Measurements from ENCODE around the gene LRRC4B. TPM values are rescaled to one million over a fixed set of nuclear protein-coding genes. Genes with fewer than 3 reads are reported as not detected.

The LRRC4B gene
- total and polyA plus RNA-seq, 2 experiments from 2014 or later = 5.8 to 56.4 TPM

DNA sequence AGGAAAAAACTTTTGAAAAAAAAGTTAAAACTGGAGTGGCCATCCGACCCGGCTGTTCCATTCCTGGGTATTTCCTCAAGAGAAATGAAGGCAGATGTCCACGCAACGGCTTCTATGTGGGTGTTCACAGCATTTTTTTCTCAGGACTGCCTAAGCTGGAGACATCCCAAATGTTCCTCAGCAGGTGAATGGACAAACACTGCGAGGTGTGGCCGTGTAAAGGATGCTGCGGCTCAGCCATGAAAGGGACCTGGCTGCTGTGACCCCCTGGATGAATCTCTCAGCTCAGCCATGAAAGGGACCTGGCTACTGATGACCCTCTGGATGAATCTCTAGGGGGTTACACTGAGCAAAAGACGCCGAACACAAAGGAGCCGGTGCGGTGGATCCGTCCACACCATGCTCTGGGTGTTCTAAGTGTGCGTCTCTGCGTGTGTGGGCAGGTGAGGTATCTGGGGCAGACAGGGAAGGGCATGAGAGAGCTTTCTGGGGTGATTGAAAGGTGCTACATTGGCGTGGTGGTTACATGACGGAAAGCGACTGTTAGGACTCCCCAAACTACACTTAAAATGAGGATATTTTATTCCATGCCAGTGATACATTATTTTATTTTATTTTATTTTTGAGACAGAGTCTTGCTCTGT, 47.3 kb downstream of the LRRC4B start:
- H3K27me3 ChIP-seq = no peaks in the 10 kb centered on the region
- H3K36me3 ChIP-seq = peaks cover 7% of the 10 kb centered on the region
- DNase-seq (ENCODE audit: low read depth in 1 of 2, low spot score in 1 of 2) = no peak
- TF ChIP-seq CTCF (IDR thresholded peaks at IDR 0.05; ENCODE audit: low read depth, low read length) = no peak
- H3K9me3 ChIP-seq (ENCODE audit: low read depth) = no peaks in the 10 kb centered on the region
- H3K27ac ChIP-seq = no peak overlapping the region
- no peaks in the 10 kb centered on the region for H3K4me1 ChIP-seq (ENCODE audit: low read depth)
- no peak overlapping the region for H3K4me3 ChIP-seq

GRCh38 chr19:50519006-50519575, 49.1 kb downstream of the LRRC4B start:
- peaks cover 15% of the 10 kb centered on the region for H3K4me1 ChIP-seq (ENCODE audit: low read depth)
- no peak overlapping the region for H3K27ac ChIP-seq
- H3K36me3 ChIP-seq = peaks cover 7% of the 10 kb centered on the region
- no peak overlapping the region for H3K4me3 ChIP-seq
- no peaks in the 10 kb centered on the region for H3K27me3 ChIP-seq
- TF ChIP-seq CTCF (IDR thresholded peaks at IDR 0.05; ENCODE audit: low read depth, low read length) = no peak
- DNase-seq (ENCODE audit: low read depth in 1 of 2, low spot score in 1 of 2) = no peak
- H3K9me3 ChIP-seq (ENCODE audit: low read depth) = no peaks in the 10 kb centered on the region

- H3K27me3 ChIP-seq = no peaks in the 10 kb centered on the region
- peaks cover 17% of the 10 kb centered on the region for H3K4me1 ChIP-seq (ENCODE audit: low read depth)
- no peak for TF ChIP-seq CTCF (IDR thresholded peaks at IDR 0.05; ENCODE audit: low read depth, low read length)
- no peak overlapping the region for H3K27ac ChIP-seq
- no peaks in the 10 kb centered on the region for H3K9me3 ChIP-seq (ENCODE audit: low read depth)
- no peak overlapping the region for H3K4me3 ChIP-seq
- DNase-seq (ENCODE audit: low read depth in 1 of 2, low spot score in 1 of 2) = no peak
- H3K36me3 ChIP-seq = peaks cover 7% of the 10 kb centered on the region
These were observed 49.9 kb downstream of the LRRC4B start for GRCh38 chr19:50518091-50519005.

- no peak for DNase-seq (ENCODE audit: low read depth in 1 of 2, low spot score in 1 of 2)
- H3K9me3 ChIP-seq (ENCODE audit: low read depth) = no peaks in the 10 kb centered on the region
- TF ChIP-seq CTCF (IDR thresholded peaks at IDR 0.05; ENCODE audit: low read depth, low read length) = no peak
- peaks cover 7% of the 10 kb centered on the region for H3K36me3 ChIP-seq
- H3K27ac ChIP-seq = no peak overlapping the region
- peaks cover 17% of the 10 kb centered on the region for H3K4me1 ChIP-seq (ENCODE audit: low read depth)
- H3K4me3 ChIP-seq = no peak overlapping the region
- no peaks in the 10 kb centered on the region for H3K27me3 ChIP-seq
These were observed 50.5 kb downstream of the LRRC4B start for GRCh38 chr19:50517704-50518075.

DNA sequence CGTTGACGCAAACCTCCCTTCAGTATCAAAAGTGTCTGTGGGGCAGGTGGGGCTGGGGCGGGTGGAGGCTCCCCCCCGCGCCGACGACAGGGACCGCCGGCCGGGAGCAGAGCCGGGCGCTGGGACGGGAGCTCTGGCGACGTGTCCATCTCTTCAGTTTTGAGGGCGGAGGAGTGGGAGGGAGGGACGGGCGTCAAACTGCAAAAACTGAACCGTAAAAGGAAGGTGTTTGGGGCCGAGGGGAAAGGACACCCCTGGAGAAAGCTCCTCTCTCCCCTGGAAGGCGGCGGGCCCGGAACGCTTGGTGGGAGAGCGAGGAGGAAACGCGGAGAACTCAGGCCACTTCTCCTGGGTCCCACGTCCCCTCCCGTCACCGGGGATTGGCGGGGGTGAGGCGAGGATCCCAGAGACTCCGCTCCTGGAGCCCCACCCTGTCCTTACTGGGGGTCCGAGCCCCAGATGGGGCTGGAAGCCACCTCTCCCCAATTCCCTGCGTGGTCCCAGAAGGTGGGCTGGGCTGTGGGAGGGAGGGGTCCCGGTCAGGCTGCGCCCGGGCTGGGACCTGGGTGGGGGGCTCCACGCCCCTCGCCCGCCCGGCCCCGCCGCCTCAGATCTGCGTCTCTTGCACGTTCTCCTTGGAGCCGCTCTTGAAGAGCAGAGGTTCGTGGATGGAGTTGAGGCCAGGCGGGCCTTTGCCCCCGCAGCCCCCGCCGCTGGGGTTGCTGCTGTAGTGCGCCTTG, 51.1 kb downstream of the LRRC4B start:
- Histone ChIP-seq H3K4me1 (ENCODE audit: low read depth) (peaks cover 17% of the 10 kb centered on the region), H3K36me3 (peaks cover 7% of the 10 kb centered on the region), H3K27ac (no peak overlapping the region), H3K4me3 (no peak overlapping the region), H3K27me3 (no peaks in the 10 kb centered on the region), H3K9me3 (ENCODE audit: low read depth) (no peaks in the 10 kb centered on the region)
- no peak for DNase-seq (ENCODE audit: low read depth in 1 of 2, low spot score in 1 of 2)
- TF ChIP-seq CTCF (IDR thresholded peaks at IDR 0.05; ENCODE audit: low read depth, low read length) = no peak

All from cardiac muscle cell (in vitro differentiated cells and primary cell).